ENCODE data around the gene GNA15. TPM values are rescaled to one million over a fixed set of nuclear protein-coding genes. Genes with fewer than 3 reads are reported as not detected.

The GNA15 gene
- total and polyA plus RNA-seq, 2 experiments from 2014 or later: 0.29 to 1.5 TPM

- DNase-seq (ENCODE audit: low spot score): no peak
- no peaks in the 10 kb centered on the region for H3K27me3 ChIP-seq
- no peak overlapping the region for H3K4me3 ChIP-seq
- no peaks in the 10 kb centered on the region for H3K79me2 ChIP-seq
- no peak overlapping the region for H3K4me2 ChIP-seq
- H2AFZ ChIP-seq: no peak overlapping the region
- H3K27ac ChIP-seq: no peak overlapping the region
- no peaks in the 10 kb centered on the region for H4K20me1 ChIP-seq (ENCODE audit: insufficient read depth, poor library complexity, severe bottlenecking)
- no peaks in the 10 kb centered on the region for H3K9me3 ChIP-seq (ENCODE audit: low read depth)
- H3K4me1 ChIP-seq (ENCODE audit: insufficient read depth): no peaks in the 10 kb centered on the region
- 95% methylated on average over 26 of the region's 31 CpGs for WGBS (ENCODE audit: low lambda C conversion rate, missing lambda C conversion rate)
- TF ChIP-seq CTCF (IDR thresholded peaks at IDR 0.05; ENCODE audit: poor library complexity) (no peak), EZH2 (IDR thresholded peaks at IDR 0.05; ENCODE audit: borderline replicate concordance) (no peak), EZH2phosphoT487 (IDR thresholded peaks at IDR 0.05; ENCODE audit: low read depth, severe bottlenecking, unreplicated experiment) (no peak)
- H3K9me2 ChIP-seq (replicated peaks; ENCODE audit: insufficient read depth): no peaks in the 10 kb centered on the region
- H3K36me3 ChIP-seq (replicated peaks; ENCODE audit: insufficient read depth, low read depth): no peaks in the 10 kb centered on the region
Measured at GRCh38 chr19:3179739-3180293, 44.0 kb downstream of the GNA15 start.

- Histone ChIP-seq H2AFZ (peak overlapping the region; percentile 78), H3K9me2 (replicated peaks; ENCODE audit: insufficient read depth) (no peaks in the 10 kb centered on the region), H3K9me3 (ENCODE audit: low read depth) (no peaks in the 10 kb centered on the region), H3K4me2 (no peak overlapping the region), H3K4me1 (ENCODE audit: insufficient read depth) (peaks cover 11% of the 10 kb centered on the region), H3K4me3 (no peak overlapping the region), H3K79me2 (peaks cover 30% of the 10 kb centered on the region), H3K27me3 (no peaks in the 10 kb centered on the region), H4K20me1 (ENCODE audit: insufficient read depth, poor library complexity, severe bottlenecking) (no peaks in the 10 kb centered on the region), H3K27ac (no peak overlapping the region), H3K36me3 (replicated peaks; ENCODE audit: insufficient read depth, low read depth) (no peaks in the 10 kb centered on the region)
- no peak for TF ChIP-seq EZH2phosphoT487 (IDR thresholded peaks at IDR 0.05; ENCODE audit: low read depth, severe bottlenecking, unreplicated experiment)
- no peak for TF ChIP-seq EZH2 (IDR thresholded peaks at IDR 0.05; ENCODE audit: borderline replicate concordance)
- no peak for TF ChIP-seq CTCF (IDR thresholded peaks at IDR 0.05; ENCODE audit: poor library complexity)
- 90% methylated on average over 13 of the region's 13 CpGs for WGBS (ENCODE audit: low lambda C conversion rate, missing lambda C conversion rate)
- no peak for DNase-seq (ENCODE audit: low spot score)
Measured at GRCh38 chr19:3183721-3184641, 48.1 kb downstream of the GNA15 start.

- Histone ChIP-seq H2AFZ (peak overlapping the region; percentile 78), H3K4me1 (ENCODE audit: insufficient read depth) (peaks cover 11% of the 10 kb centered on the region), H3K27me3 (no peaks in the 10 kb centered on the region), H3K27ac (no peak overlapping the region), H3K9me3 (ENCODE audit: low read depth) (no peaks in the 10 kb centered on the region), H3K36me3 (replicated peaks; ENCODE audit: insufficient read depth, low read depth) (no peaks in the 10 kb centered on the region), H4K20me1 (ENCODE audit: insufficient read depth, poor library complexity, severe bottlenecking) (no peaks in the 10 kb centered on the region), H3K9me2 (replicated peaks; ENCODE audit: insufficient read depth) (no peaks in the 10 kb centered on the region), H3K4me3 (peak overlapping the region; percentile 72), H3K4me2 (peak overlapping the region; percentile 82), H3K79me2 (peaks cover 39% of the 10 kb centered on the region)
- DNase-seq (ENCODE audit: low spot score): peak; percentile 74
- 18% methylated on average over 14 of the region's 14 CpGs for WGBS (ENCODE audit: low lambda C conversion rate, missing lambda C conversion rate)
- TF ChIP-seq CTCF (IDR thresholded peaks at IDR 0.05; ENCODE audit: poor library complexity) (no peak), EZH2phosphoT487 (IDR thresholded peaks at IDR 0.05; ENCODE audit: low read depth, severe bottlenecking, unreplicated experiment) (no peak), EZH2 (IDR thresholded peaks at IDR 0.05; ENCODE audit: borderline replicate concordance) (no peak)
Measured at GRCh38 chr19:3184847-3185460, 49.1 kb downstream of the GNA15 start.
